HUDEP-2 (cell line): ENCODE measurements around the gene MRPL18.
"Not testable (repeated sequence)": the region's sequence is repeated elsewhere in the genome, so short reads cannot be mapped to it uniquely, and the experiment has no call there.

Source experiments
- DNase-seq, 76 experiments: peaks; one replicate each; lab custom pipeline; 2025; ENCODE audit not compliant: unreplicated experiment in 76 of 76; lab: John Stamatoyannopoulos, UW

The MRPL18 gene

DNA sequence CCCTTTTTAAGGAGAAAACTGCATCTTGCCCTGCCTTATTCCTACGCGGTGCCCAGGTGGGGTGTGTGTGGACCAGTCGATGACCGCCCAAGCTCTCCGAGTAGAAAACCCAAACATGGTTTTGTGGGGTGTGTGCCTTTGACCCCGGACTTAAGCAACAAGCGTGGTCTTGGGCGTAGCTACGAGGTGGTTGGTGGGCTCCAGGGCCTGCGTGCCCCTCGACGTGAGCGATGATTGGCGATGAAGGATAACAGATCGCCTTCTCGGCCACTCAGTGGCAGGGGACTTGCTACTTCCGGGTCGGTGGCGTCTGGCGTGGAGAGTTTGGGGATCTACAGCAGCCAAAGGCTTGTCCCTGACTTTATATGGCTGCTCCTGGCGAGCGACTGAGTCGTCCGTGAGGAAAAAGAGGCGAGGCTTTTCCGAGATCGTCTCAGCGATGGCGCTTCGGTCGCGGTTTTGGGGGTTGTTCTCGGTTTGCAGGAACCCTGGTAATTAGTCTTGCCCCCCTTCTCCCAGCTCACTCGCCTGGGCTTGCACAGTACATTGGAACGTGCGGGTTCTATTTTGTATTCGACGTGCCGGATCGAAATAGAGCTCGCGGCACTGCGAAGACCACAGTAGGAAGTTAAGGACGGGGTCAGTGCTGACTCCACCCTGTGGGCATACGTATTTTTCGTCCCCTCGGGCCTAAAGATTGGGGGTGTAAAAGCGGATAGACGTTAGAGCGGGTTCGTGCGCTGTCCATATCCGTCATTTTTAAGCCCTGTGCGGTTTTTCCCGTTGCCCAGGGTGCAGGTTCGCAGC, at the start of gene MRPL18:
TSS of gene MRPL18 (plus strand) at position 319 of the 807 bp plus-strand sequence. CDS start at position 440, 121 bp downstream.
- peak in 75 of 76 experiments; percentile 67 to 98 (median 92) for DNase-seq

DNA sequence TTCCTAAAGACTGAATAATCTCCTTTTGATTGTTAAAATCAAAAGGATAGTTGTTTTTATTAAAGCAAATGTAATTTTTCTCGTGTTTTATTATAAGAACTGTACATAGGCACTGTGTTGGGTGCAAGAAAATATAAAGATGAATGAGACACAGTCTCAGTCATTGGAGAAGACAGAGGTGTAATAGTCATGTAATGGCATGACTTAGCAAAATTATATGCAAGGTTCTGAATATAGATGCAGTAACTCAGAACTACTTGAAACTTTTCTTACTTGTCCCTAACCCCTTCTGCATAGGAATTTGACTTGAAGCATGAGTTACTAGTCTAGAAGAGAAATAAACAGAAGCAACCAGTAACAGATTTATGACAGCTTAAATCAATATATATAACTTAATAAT, 48.1 kb upstream of the MRPL18 start:
- DNase-seq, result no peak

DNA sequence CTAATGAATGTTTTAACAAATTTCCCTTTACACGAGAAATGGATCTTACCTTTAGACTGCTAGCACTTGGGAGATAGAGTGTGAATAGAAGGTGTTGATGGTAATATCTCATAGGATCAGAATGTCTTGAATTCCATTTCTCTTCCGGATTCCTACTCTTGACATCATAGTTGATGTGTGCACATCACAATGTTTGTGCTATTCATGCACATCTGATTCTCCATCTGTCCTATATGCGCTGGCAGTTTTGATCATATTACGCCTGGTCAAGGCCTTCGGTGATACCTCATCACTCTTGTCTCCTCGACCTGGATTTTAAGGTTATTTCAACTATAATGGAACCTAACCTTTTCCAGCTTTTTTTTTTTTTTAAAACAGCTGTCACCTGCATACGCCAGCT, 45.2 kb upstream of the MRPL18 start:
- no peak for DNase-seq

DNA sequence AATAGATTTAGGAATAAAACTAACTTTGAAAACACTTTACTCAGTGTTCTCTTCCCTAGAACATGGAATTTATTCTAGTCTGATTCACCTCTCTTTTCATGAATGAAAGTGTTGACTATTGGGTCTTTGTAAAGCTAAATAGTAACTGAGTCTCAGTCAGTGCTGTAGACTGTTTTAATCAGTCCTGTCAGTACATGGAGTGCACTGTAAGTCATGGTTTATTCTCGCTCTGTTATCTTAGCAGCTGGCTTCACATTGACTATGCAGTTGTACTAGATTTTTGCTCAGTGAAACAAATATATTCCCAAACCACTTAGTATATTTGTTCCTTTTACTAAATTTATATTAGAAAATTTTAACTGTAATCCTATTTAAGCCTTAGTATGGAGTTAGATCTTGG, 43.5 kb upstream of the MRPL18 start:
- DNase-seq, result no peak

DNA sequence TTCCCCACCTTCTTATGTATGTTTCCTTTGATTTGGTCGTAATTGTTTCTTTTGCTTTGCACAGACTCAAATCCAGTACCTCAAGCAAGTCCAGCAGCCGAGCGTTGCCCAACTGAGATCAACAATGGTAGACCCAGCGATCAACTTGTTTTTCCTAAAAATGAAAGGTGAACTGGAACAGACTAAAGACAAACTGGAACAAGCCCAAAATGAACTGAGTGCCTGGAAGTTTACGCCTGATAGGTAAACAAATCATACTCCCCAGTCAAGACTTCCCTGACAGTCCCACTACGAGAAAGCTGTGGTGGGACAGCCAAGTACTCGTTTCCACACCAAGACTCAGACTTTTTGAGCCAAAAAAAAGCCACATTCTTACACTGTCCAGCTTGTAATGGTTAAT, 42.1 kb upstream of the MRPL18 start:
- not testable (repeated sequence) for DNase-seq

DNA sequence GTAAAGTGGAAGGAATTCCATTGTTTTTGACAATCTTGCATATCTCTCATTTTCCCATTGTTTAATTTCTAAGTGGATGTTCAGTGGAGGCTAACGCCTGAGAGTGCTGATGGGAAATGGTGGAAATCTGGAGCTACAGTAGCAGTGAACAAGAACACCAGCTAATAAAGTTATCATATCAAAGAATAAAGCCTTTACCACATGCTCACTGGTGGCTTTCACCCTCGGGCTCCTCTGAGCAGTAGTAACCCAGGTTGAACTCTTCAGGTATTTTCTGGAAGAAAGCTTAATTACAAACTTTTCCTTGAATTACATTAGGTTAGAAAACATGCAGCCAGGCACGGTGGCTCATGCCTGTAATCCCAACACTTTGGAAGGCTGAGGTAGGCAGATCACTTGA, 38.8 kb upstream of the MRPL18 start:
- DNase-seq, result no peak

DNA sequence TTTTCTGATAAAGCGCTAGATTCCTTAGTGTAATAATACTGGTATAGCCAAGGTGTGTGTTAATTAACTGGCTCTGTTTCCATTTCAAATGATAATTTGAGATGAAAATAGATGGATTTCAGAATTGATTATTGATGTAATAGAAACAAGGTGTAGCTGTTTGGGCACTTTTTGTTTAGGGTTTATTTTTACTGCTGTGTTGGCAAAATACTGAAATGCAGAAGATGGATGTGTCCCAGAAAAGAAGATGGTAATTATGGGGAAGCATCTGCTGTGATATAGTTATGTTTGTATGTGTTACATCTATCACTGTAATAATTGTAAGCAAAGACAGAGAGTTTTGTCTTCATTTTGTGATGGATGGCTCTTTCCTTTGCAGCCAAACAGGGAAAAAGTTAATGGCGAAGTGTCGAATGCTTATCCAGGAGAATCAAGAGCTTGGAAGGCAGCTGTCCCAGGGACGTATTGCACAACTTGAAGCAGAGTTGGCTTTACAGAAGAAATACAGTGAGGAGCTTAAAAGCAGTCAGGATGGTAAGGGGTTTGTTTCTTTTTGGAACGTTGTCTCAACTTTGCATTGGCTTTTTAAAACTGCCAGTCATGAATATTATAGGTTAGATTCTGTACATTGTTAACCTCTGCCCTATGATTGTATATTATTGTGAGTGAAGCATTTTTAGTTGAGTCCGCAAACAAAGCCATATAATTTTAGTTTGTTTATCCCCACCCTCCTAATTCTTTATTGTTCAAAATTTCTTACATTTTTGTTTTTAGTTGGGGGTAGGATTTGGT, 37.0 kb upstream of the MRPL18 start:
- no peak for DNase-seq

DNA sequence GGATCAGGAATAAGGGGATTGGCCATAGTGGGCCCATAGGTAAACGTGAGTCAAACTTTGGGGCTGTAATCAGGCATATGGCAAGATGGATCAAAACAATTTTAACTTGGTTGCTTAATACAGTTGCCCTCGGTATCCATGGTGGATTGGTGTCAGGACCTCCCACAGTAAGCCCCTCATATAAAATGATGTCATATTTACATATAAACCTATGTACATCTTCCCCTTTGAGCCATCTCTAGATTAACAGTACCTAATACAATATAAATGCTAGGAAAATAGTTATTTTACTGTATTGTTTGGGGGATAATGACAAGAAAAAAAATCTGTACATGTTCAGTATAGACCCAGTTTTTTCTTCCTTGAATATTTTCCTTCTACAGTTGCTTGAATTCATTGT, 35.9 kb upstream of the MRPL18 start:
- DNase-seq, result no peak

DNA sequence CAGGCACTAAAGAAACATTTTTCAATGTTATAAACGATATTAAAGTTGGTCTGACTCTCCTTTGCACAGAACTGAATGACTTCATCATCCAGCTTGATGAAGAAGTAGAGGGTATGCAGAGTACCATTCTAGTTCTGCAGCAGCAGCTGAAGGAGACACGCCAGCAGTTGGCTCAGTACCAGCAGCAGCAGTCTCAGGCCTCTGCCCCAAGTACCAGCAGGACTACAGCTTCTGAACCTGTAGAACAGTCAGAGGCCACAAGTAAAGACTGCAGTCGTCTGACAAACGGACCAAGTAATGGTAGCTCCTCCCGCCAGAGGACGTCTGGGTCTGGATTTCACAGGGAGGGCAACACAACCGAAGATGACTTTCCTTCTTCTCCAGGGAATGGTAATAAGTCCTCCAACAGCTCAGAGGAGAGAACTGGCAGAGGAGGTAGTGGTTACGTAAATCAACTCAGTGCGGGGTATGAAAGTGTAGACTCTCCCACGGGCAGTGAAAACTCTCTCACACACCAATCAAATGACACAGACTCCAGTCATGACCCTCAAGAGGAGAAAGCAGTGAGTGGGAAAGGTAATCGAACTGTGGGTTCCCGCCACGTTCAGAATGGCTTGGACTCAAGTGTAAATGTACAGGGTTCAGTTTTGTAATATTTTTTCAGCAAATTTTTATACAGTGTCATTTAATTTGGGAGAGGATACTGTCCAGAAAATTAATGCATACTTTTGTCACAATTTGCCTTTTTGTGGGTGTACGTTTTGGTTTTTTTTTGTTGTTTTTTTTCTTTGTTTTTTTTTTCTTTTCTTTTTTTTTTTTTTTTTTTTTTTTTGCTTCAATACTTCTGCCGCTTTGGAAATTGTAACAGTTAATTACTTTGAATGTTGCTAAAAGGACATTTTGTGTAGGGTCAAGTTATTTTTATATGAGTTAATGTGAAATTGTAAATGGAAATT, 35.0 kb upstream of the MRPL18 start:
- no peak for DNase-seq

DNA sequence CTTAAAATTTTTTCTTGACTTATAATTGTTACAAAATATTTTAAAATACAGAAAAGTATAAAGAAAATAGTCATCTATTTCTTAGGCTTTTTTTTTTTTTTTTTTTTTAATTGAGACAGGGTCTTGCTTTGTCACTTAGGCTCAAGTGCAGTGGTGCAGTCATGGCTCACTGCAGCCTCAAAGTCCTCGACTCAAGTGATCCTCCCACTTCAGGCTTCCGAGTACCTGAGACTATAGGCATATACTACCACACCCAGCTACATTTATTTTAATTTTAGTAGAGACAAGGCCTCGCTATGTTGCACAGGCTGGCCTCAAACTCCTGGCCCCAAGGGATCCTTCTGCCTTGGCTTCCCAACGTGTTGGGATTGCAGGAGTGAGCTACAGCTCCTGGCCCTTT, 33.8 kb upstream of the MRPL18 start:
- no peak for DNase-seq

DNA sequence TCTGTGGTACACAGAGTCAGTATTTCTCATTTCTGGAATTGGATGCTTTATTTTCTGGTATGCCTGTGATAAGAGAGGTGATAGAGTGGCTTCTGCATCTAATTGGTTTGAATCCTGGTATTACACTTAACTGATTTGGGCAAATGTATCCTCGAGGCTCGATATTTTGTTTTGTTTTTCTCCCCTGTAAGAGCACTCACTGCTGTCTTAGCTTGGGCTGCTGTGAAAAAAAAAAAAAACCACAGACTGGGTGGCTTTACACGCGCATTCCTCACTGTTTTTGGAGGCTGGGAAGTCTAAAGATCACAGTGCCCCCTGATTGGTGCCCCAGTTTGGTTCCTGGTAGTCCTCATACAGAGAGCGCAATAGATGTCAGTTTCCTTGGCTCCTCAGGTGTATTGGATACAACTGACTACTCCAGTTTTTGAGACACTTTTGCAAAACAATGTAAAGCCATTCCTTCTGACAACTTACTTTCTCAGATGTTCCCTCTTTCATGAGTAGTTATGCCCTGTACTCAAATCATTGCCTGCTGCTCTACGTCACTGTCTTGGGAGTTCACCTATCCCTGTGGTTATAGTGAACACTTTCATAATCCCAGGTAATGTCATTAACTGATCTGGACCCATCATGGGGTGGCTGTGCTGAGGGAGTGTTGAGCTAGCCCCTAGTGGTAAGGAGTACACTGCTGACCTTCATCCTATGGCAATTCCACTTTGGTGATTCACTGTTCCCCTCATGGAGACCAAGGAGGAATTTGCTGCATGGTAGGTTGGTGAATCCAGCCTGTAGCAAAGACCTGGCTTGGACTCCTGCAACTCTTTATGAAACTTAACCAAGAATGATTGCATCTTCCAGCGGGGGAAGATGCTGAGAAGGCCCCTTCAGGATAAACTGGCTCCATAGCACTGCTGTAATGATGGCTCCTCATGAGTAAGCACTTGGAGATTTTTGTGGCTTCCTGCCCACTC, 32.0 kb upstream of the MRPL18 start:
- no peak for DNase-seq

DNA sequence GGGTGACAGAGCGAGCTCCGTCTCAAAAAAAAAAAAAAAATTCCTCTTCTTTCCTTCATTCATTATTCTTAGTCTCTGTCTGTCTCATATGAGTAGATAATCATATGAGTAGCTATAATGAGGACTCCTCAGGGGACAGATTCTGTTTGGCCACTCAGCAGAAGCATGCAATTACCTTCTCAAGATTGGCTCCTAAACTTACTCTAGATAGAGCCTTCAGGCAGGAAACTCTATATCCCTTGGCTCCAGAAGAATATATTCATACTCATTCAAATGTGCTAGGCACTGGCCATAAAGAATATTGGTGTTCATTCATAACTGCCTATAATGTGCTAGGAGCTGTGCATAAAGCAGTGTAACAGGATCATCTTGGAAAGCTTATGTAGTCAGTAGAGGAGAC, 30.6 kb upstream of the MRPL18 start:
- DNase-seq, result no peak

DNA sequence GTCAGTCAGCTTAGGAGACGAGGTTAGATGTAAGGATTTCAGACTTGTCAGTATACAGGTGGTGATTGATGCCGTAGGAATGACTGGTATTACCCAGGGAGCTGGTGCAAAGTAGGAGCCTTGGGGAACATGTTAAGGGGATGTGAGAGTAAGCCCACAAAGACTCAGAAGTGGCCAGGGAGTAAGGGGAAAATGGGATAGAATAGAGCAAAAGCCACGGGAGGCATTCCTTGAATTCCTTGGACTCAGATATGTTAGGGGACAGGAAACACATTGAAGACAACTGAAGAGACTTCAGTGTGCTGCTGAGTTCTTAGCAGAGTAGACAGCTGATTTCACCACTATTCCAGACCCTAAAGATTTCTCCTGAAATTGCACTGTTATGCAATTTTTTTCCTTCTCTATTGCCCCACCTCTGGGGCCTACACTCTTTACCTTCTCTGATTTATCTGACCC, 29.6 kb upstream of the MRPL18 start:
- no peak for DNase-seq

DNA sequence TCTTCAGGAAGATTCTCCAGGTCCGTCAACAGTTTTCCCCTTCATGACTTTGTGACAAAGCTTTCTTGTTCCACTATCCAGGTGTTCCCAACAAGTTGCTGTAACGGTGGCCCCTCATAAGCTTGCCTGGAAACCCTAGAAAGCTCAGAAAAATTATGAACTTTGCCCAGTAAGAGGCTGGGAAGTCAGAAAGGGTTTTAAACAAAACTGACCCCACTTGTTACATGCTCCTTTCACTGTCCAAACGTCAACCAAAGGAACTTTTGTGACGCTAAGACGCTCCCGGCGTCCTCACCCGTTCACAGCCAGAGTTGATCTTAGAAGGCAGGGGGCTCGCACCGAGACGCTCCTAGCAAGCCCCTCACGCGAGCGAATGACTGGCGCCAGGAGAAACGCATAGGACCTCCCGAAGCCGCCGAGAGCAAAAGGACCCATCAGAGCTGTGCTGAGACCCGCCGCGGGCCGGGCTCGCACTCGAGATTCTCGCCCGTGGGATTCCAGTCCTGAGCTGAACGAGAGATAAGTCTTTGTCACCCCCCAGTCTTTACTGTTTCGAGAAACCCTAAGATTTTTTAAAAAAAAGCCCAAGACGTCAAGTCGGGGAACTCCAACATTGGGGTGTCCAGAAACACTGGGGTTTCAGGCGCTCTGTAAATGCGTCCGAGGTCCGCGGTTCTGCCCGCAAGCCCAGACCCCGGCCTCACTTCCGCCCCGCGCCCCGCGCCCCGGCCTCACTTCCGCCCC, 29.0 kb upstream of the MRPL18 start:
- peak in 9 of 76 experiments; percentile 13 to 83 (median 43) for DNase-seq

DNA sequence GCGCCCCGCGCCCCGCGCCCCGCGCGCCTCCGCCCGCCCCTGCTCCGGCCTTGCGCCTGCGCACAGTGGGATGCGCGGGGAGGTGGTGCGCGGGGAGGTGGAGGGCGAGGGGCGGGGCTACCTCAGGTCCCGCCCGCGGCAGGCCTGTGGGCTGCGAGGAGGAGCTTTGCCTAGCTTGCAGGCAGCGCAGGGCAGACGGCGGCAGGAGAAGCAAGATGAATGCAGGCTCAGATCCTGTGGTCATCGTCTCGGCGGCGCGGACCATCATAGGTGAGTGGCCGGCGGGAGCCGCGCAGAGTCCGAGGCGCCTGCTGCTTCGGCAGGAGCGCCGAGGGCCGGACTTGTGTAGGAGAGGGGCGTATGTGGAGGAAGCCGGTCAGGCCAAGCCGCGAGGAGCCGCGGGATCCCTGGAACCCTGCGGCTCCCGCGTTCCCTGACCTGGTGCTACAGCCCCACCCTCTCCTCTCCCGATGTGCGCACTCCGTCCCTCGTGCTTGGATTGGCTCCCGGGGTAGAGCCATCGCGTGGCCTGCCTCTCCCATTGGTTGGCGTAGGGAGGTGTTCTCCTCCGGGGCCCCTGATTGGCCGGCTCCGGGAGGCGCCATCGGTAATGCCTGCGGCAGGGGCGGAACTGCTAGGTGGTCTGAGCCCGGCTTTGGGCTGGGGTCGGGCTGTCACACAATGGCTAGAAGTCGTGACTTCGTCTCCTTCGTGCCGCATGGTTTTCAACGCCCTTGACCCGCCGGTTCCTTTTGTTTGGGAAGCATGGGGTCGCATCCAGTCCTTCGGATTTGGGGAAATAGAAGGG, 28.2 kb upstream of the MRPL18 start, which contains the start of gene ACAT2:
TSS of gene ACAT2 (plus strand) at position 173 of the 808 bp plus-strand sequence. CDS start at position 216, 43 bp downstream.
- DNase-seq, result peak; percentile 75 to 98 (median 96)

DNA sequence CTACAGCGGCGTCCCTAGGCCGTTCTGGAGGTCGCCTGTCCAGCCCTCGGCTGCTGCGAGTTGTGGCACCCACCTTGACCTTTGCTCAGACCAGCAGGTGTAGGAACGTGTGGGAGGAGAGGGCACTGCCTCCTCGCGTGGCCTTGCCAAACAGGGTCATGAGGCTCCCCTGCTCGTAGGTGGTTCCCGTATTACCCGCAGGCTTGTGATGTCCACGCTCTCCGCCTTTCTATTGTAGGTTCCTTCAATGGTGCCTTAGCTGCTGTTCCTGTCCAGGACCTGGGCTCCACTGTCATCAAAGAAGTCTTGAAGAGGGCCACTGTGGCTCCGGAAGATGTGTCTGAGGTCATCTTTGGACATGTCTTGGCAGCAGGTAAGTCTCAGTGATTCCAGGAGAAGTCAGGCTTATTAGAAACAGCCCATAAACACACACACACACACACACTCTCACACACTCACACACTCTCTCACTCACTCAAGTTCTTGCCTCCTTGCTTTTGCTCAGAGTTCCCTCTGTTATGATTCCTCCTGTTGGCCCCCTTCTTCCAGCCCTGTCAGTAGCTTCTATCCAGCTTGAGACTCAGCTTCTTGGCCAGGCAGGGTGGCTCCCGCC, 27.5 kb upstream of the MRPL18 start:
- peak in 16 of 76 experiments; percentile 14 to 51 (median 32) for DNase-seq

DNA sequence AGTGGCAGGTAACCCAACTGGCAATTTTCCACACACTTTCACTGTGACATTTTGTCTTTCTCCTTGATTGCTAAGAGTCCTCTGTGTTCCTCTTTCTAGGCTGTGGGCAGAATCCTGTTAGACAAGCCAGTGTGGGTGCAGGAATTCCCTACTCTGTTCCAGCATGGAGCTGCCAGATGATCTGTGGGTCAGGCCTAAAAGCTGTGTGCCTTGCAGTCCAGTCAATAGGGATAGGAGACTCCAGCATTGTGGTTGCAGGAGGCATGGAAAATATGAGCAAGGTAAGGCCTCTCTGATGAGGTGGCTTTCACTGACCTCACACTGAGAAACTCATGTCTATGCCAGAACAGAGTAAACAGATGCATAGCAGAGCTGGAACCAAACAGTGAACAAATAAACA, 23.4 kb upstream of the MRPL18 start:
- no peak for DNase-seq
